Activated CD4-positive, alpha-beta memory T cell treated with anti-CD3 and anti-CD28 coated beads, Interleukin-2, amount 10 ng/mL, durations not matched to agents 7 days and 5 days (primary cell): Measurements from ENCODE around the gene NOX3. TPM values are rescaled to one million over a fixed set of nuclear protein-coding genes. Genes with fewer than 3 reads are reported as not detected.
"Not testable (repeated sequence)": the region's sequence is repeated elsewhere in the genome, so short reads cannot be mapped to it uniquely, and the experiment has no call there.

Experiments
- CTCF ChIA-PET: fragments of 350-600 bp; sonication (Branson Sonifier 250); formaldehyde crosslinking; loops from one replicate; lab custom pipeline; 2021; ENCODE audit warnings: antibody characterized with exemption, inconsistent platforms; lab: Charles Lee
- POLR2A ChIA-PET: fragments of 350-600 bp; sonication (Branson Sonifier 250); formaldehyde crosslinking; loops from one replicate; lab custom pipeline; 2021; ENCODE audit warnings: antibody characterized with exemption; lab: Charles Lee
- DNase-seq: peaks from one replicate; pipeline ENCODE4 v3.0.0-alpha.2; 2020
- H3K27ac Mint-ChIP-seq: one replicate; pipeline ENCODE4 v1.8.0; 2021; ENCODE audit warnings: mild to moderate bottlenecking, mixed read lengths
- H3K27me3 Mint-ChIP-seq: one replicate; pipeline ENCODE4 v1.8.0; 2021; ENCODE audit warnings: mixed read lengths
- H3K36me3 Mint-ChIP-seq: one replicate; pipeline ENCODE4 v1.8.0; 2021; ENCODE audit warnings: low read depth, mixed read lengths
- H3K4me1 Mint-ChIP-seq: one replicate; pipeline ENCODE4 v1.8.0; 2021; ENCODE audit warnings: mixed read lengths
- H3K4me3 Mint-ChIP-seq: one replicate; pipeline ENCODE4 v1.8.0; 2021; ENCODE audit warnings: mild to moderate bottlenecking, mixed read lengths
- H3K9me3 Mint-ChIP-seq: one replicate; pipeline ENCODE4 v1.8.0; 2021; ENCODE audit warnings: mixed read lengths
- total RNA-seq, 2 experiments: library from RNA; stranded (reverse); gene quantifications; one replicate each; pipeline ENCODE4 v1.2.3, GENCODE V29; 2021

NOX3 gene
- total RNA-seq, 2 experiments from 2014 or later: not detected

DNA sequence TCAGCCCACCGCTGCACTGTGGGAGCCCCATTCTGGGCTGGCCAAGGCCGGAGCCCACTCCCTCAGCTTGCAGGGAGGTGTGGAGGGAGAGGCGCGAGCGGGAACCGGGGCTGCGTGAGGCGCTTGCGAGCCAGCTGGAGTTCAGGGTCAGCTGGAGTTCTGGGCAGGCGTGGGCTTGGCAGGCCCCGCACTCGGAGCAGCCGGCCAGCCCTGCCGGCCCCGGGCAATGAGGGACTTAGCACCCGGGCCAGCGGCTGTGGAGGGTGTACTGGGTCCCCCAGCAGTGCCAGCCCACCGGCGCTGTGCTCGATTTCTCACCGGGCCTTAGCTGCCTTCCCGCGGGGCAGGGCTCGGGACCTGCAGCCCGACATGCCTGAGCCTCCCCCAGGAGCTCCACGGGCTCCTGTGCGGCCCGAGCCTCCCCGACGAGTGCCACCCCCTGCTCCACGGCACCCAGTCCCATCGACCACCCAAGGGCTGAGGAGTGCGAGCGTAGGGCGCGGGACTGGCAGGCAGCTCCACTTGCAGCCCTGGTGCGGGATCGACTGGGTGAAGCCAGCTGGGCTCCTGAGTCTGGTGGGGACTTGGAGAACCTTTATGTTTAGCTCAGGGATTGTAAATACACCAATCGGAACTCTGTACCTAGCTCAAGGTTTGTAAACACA lies 92.5 kb downstream of the NOX3 start:
- H3K4me1 Mint-ChIP-seq, POLR2A ChIA-PET, H3K27ac Mint-ChIP-seq, CTCF ChIA-PET, H3K4me3 Mint-ChIP-seq, H3K9me3 Mint-ChIP-seq, H3K27me3 Mint-ChIP-seq, H3K36me3 Mint-ChIP-seq, DNase-seq: not testable (repeated sequence)

DNA sequence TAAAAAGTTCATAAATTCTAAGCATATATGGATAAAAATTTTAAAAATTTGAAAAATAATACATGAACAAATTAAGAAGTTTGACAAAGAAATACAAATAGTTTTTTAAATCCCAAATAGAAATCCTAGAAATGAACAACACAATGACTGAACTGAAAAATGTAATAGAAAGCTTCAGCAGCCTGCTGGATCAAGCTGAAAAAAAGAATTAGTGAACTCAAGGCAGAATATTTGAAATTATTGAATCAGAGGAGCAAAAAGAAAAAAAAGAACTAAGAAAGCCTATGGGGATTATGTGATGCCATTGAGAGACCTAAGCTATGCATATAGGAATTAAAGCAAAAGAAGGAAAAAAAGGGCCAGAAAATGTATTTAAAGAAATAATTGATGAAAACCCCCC lies 101.5 kb downstream of the NOX3 start:
- no peak overlapping the region for H3K27ac Mint-ChIP-seq

DNA sequence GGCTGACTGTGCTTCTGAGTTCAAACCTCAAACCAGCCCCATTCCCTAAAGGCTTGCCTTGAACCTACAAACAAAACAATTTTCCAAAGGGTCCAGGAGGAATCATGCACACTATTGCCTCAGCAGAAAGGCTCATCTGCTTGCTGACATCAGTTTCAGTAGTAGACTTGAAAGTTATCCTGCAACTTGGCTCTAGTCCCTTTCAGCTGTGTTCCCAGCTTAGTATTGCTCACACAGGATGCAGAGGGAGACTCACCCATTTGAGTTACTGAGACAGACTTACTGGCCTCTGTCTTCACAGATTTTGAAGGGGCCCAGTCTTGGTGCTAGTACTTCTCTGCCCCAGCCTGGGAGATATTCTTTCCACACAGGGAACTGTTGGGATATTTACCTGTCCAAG lies 102.8 kb downstream of the NOX3 start:
- Mint-ChIP-seq H3K4me1 (no peaks in the 10 kb centered on the region), H3K36me3 (no peaks in the 10 kb centered on the region), H3K9me3 (peaks cover 21% of the 10 kb centered on the region), H3K27ac (no peak overlapping the region), H3K4me3 (no peak overlapping the region), H3K27me3 (peaks cover 4% of the 10 kb centered on the region)
- ChIA-PET POLR2A (no interaction called here), CTCF (no interaction called here)
- DNase-seq: no peak

More for the DNA sequence above, 101.5 kb downstream of the NOX3 start:
- ChIA-PET CTCF (no interaction called here), POLR2A (no interaction called here)
- Mint-ChIP-seq H3K27me3 (peaks cover 8% of the 10 kb centered on the region), H3K9me3 (peaks cover 21% of the 10 kb centered on the region), H3K4me1 (no peaks in the 10 kb centered on the region), H3K4me3 (no peak overlapping the region), H3K36me3 (no peaks in the 10 kb centered on the region)
- no peak for DNase-seq

DNA sequence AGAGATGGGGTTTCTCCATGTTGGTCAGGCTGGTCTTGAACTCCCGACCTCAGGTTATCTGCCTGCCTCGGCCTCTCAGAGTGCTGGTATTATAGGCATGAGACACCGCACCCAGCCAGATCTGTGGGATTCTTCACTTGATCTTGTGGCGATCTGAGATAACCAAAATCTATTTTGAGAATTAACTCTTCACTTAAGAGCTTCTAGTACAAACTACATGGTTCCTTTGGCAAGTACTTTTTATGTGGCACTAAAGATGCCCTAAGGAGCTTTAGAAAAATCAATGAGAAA lies 103.6 kb downstream of the NOX3 start:
- H3K36me3 Mint-ChIP-seq: no peaks in the 10 kb centered on the region
- H3K9me3 Mint-ChIP-seq: peaks cover 21% of the 10 kb centered on the region
- ChIA-PET POLR2A (no interaction called here), CTCF (no interaction called here)
- no peak overlapping the region for H3K27ac Mint-ChIP-seq
- peaks cover 4% of the 10 kb centered on the region for H3K27me3 Mint-ChIP-seq
- H3K4me1 Mint-ChIP-seq: no peaks in the 10 kb centered on the region
- H3K4me3 Mint-ChIP-seq: no peak overlapping the region
- DNase-seq: no peak

DNA sequence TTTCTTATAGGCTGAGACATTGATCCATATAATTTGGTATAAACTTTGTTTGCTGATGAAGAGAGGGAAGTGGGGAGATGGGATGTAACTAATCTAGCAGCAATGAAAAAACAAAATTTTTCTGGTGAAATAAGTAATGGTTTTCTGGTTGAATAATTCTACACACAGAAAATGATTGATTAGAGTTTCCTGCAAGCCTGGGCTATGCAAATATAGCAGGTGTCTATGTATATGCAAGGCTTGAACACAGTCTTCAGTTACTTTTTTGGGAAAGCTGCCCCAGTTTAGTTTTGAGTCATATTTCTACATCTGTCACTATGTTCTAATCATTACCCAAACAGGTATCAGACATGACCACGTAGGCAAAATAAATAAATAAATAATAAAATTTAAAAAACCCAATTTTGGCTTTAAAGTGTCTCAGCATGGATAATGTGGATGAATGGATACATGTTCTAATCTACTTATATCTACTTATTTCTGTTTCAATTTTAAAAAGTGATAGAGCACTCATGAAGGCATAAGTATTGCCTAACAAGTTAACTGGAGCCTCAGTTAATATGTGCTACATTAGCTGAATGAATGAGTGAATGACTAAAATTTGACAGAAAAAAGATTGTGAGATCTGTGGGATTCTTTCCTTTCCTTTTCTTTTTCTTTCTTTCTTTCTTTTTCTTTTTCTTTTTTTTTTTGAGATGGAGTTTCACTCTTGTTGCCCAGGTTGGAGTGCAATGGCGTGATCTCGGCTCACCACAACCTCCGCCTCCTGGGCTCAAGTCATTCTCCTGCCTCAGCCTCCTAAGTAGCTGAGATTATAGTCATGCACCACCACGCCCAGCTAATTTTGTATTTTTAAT lies 104.1 kb downstream of the NOX3 start:
- no peaks in the 10 kb centered on the region for H3K36me3 Mint-ChIP-seq
- H3K27me3 Mint-ChIP-seq: peaks cover 4% of the 10 kb centered on the region
- H3K4me1 Mint-ChIP-seq: no peaks in the 10 kb centered on the region
- ChIA-PET CTCF (no interaction called here), POLR2A (no interaction called here)
- H3K9me3 Mint-ChIP-seq: peaks cover 23% of the 10 kb centered on the region
- no peak overlapping the region for H3K27ac Mint-ChIP-seq
- DNase-seq: no peak
- H3K4me3 Mint-ChIP-seq: no peak overlapping the region

DNA sequence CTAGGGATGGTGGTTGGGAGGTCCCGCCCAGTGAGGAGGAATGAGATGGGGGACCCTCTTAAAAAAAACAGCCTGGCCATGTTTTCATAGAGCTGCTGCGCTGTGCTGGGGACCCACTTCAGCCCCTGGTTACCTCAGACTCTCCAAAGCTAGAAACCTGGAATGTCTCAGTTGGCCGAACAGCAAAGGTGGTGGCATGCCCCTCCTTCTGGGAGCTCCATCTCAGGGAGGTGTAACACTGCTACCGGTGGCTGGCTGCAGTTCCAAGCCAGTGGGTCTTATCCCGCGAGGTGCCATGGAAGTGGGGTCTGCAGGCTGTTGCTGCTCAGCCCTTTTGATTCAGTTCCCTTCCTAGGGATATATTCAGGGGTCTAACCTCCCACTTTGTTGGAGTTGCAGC lies 105.7 kb downstream of the NOX3 start:
- no peak for DNase-seq
- Mint-ChIP-seq H3K27me3 (peaks cover 4% of the 10 kb centered on the region), H3K4me3 (no peak overlapping the region), H3K4me1 (no peaks in the 10 kb centered on the region), H3K27ac (no peak overlapping the region), H3K9me3 (peaks cover 22% of the 10 kb centered on the region), H3K36me3 (no peaks in the 10 kb centered on the region)
- CTCF ChIA-PET: interaction anchor here (0.8 kb wide), 1 partner anchor 10 kb away, joined by 3 read pairs; no protein-coding TSS in a partner anchor
- POLR2A ChIA-PET: no interaction called here

DNA sequence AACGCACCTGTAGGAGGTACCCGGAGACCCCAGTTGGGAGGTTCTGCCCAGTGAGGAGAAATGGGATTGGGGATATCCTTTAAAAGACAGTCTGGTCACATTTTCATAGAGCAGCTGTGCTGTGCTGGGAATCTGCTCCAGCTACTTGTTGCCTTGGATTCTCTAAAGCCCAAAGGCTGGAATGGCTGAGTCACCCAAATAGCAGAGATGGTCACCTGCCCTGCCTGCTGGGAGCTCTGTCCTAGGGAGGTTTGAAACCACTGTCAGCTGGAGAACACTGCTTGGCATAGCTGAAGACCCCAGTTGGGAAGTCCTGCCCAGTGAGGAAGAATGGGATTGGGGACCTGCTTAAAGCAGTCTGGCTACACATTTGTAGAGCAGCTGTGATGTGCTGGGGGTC lies 106.5 kb downstream of the NOX3 start:
- H3K27me3 Mint-ChIP-seq: peaks cover under 1% of the 10 kb centered on the region
- no peak overlapping the region for H3K27ac Mint-ChIP-seq
- peaks cover 18% of the 10 kb centered on the region for H3K9me3 Mint-ChIP-seq
- H3K4me1 Mint-ChIP-seq: no peaks in the 10 kb centered on the region
- ChIA-PET POLR2A (no interaction called here), CTCF (interaction anchor here (0.8 kb wide), 1 partner anchor 11 kb away, joined by 3 read pairs; no protein-coding TSS in a partner anchor)
- no peak for DNase-seq
- no peak overlapping the region for H3K4me3 Mint-ChIP-seq
- H3K36me3 Mint-ChIP-seq: no peaks in the 10 kb centered on the region

DNA sequence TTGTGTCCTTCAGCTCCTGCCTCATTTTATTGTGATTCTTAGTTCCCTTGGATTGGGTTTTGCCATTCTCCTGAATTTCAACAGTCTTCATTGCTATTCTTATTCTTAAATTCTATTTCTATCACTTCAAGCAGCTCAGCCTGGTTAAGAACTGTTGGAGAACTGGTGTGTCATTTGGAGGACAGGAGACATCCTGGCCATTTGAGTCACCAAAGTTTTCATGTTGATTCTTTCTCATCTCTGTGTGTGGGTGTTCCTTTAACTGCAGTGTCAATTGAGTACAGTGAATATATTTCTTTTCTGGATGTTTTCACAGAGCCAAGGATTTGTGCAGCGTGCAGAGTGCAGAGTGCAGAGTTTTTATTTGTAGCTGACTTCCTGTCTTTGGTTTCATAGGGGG lies 107.8 kb downstream of the NOX3 start:
- H3K27me3 Mint-ChIP-seq: no peaks in the 10 kb centered on the region
- peaks cover 12% of the 10 kb centered on the region for H3K9me3 Mint-ChIP-seq
- no peaks in the 10 kb centered on the region for H3K4me1 Mint-ChIP-seq
- H3K4me3 Mint-ChIP-seq: no peak overlapping the region
- no peak for DNase-seq
- CTCF ChIA-PET: no interaction called here
- POLR2A ChIA-PET: no interaction called here
- H3K36me3 Mint-ChIP-seq: no peaks in the 10 kb centered on the region
- no peak overlapping the region for H3K27ac Mint-ChIP-seq

DNA sequence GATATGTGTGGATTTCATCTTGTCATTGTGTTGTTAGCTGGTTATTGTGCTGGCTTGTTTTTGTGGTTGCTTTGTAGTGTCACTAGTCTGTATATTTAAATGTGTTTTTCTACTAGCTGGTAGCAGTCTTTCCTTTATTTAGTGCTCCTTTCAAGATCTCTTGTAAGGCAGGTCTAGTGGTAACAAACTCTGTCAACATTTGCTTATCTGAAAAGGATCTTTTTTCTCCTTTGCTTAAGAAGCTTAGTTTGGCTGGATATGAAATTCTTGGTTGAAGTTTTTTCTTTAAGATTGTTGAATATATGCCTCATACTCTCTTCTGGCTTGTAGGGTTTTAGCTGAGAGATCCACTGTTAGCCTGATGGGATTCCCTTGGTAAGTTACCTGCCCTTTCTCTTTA lies 108.7 kb downstream of the NOX3 start:
- Mint-ChIP-seq H3K9me3 (peaks cover 12% of the 10 kb centered on the region), H3K27me3 (no peaks in the 10 kb centered on the region), H3K4me1 (no peaks in the 10 kb centered on the region), H3K36me3 (no peaks in the 10 kb centered on the region), H3K27ac (no peak overlapping the region), H3K4me3 (no peak overlapping the region)
- CTCF ChIA-PET: no interaction called here
- POLR2A ChIA-PET: no interaction called here
- no peak for DNase-seq

Other genes starting within 250 kb of the NOX3 start
- gene CLDN20, start 191.8 kb downstream of the NOX3 start, total RNA-seq: not detected
- 10 to 100 TPM; 24.6 to 28.1 TPM for gene TFB1M, start 141.4 kb downstream of the NOX3 start, total RNA-seq